ENCODE results near the gene NFATC4.

Gene NFATC4

DNA sequence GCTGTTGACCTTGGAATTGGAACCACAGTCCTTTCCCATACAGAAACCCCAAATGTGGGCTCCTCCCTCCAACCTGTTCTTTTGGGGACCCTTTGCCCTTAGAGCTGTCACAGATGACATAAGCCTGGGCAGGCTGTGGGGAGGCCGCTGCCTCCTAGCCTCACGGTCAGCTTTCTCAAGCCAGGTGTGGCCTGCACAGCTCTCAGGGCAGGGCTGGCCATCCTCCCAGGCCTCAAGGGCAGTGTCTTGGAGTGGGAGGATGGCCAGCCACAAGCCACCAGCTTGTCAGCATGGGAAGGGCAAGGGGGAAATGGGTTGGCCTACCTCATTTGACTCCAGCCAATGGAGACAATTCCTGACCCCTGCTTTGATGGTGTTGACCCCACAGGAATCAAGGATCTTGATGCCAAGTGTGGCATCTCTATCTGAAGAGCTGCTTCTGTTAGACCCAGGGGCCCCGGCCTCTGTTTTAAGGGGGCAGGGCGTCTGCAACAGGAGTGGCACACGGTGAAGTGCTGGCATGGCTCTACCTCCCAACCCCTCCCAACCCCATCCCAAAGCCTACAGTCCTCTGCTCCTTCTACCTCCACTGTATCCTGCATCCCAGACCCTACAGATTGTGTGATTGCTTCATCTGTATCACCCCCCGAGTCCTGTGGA, 50.0 kb downstream of the NFATC4 start:
- Histone ChIP-seq H4K20me1 (ENCODE audit: insufficient read depth) (no peaks in the 10 kb centered on the region), H3K4me2 (no peak overlapping the region), H3K79me2 (ENCODE audit: insufficient read depth, low read depth) (no peaks in the 10 kb centered on the region), H3K36me3 (ENCODE audit: insufficient read depth) (no peaks in the 10 kb centered on the region), H3K27me3 (ENCODE audit: insufficient read depth, low read depth) (no peaks in the 10 kb centered on the region), H3K9ac (no peak overlapping the region), H3K27ac (no peak overlapping the region), H3K4me3 (IDR thresholded peaks at IDR 0.05; ENCODE audit: insufficient read depth, low read depth, low read length) (no peak overlapping the region), H2AFZ (ENCODE audit: low read depth) (no peak overlapping the region), H3K4me1 (ENCODE audit: low read depth, poor library complexity, severe bottlenecking) (no peaks in the 10 kb centered on the region)
- TF ChIP-seq, protein P1, sequence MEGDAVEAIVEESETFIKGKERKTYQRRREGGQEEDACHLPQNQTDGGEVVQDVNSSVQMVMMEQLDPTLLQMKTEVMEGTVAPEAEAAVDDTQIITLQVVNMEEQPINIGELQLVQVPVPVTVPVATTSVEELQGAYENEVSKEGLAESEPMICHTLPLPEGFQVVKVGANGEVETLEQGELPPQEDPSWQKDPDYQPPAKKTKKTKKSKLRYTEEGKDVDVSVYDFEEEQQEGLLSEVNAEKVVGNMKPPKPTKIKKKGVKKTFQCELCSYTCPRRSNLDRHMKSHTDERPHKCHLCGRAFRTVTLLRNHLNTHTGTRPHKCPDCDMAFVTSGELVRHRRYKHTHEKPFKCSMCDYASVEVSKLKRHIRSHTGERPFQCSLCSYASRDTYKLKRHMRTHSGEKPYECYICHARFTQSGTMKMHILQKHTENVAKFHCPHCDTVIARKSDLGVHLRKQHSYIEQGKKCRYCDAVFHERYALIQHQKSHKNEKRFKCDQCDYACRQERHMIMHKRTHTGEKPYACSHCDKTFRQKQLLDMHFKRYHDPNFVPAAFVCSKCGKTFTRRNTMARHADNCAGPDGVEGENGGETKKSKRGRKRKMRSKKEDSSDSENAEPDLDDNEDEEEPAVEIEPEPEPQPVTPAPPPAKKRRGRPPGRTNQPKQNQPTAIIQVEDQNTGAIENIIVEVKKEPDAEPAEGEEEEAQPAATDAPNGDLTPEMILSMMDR (conservative IDR thresholded peaks at IDR 0.05; ENCODE audit: low read depth, low read length), result no peak

DNA sequence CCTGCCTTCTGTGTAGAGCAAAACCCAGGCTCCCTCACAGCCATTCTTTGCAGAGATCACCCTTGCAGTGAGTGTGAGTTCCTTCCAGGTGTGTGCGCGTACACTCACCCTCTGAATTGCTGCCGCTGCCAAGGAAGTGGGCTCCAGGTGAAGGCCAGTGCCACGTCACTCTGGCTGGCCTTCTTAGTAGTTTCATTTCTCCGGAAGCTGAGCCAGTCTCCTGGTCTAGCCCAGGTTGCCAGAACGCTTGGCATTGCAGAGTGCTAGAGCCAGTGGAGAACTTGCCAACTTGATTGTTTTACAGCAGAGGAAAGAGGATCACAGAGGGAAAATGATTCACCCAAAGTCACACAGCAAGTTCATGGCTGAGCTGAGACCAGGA, 50.5 kb downstream of the NFATC4 start:
- Histone ChIP-seq H3K27ac (no peak overlapping the region), H4K20me1 (ENCODE audit: insufficient read depth) (no peaks in the 10 kb centered on the region), H3K4me2 (no peak overlapping the region), H2AFZ (ENCODE audit: low read depth) (no peak overlapping the region), H3K9ac (no peak overlapping the region), H3K27me3 (ENCODE audit: insufficient read depth, low read depth) (no peaks in the 10 kb centered on the region), H3K36me3 (ENCODE audit: insufficient read depth) (no peaks in the 10 kb centered on the region), H3K4me1 (ENCODE audit: low read depth, poor library complexity, severe bottlenecking) (no peaks in the 10 kb centered on the region), H3K79me2 (ENCODE audit: insufficient read depth, low read depth) (no peaks in the 10 kb centered on the region), H3K4me3 (IDR thresholded peaks at IDR 0.05; ENCODE audit: insufficient read depth, low read depth, low read length) (no peak overlapping the region)
- TF ChIP-seq, protein P1 (conservative IDR thresholded peaks at IDR 0.05; ENCODE audit: low read depth, low read length), result no peak

DNA sequence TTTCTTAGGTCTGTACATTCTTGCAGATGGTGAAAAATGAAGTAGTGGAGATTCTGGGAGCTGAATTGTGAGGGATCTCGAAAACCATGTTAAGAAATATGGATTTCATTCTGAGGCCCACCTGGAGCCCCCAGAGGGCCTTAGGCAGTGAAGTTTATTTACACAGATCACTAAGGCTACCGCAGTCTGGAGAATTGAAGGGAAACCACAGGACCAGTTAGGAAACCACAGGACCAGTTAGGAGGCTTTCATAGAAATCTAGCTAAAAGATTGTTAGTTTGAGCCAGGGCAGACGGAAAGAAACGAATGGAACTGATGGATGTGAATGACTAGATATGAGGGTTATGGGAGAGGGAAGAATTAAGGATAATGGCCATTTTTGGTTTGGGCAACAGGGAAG, 54.3 kb downstream of the NFATC4 start:
- H3K27me3 ChIP-seq (ENCODE audit: insufficient read depth, low read depth), result no peaks in the 10 kb centered on the region
- H3K9ac ChIP-seq, result no peak overlapping the region
- no peak overlapping the region for H3K4me2 ChIP-seq
- no peaks in the 10 kb centered on the region for H3K36me3 ChIP-seq (ENCODE audit: insufficient read depth)
- H3K4me1 ChIP-seq (ENCODE audit: low read depth, poor library complexity, severe bottlenecking), result peaks cover 5% of the 10 kb centered on the region
- H2AFZ ChIP-seq (ENCODE audit: low read depth), result no peak overlapping the region
- TF ChIP-seq, protein P1 (conservative IDR thresholded peaks at IDR 0.05; ENCODE audit: low read depth, low read length), result no peak
- H4K20me1 ChIP-seq (ENCODE audit: insufficient read depth), result no peaks in the 10 kb centered on the region
- H3K27ac ChIP-seq, result no peak overlapping the region
- no peaks in the 10 kb centered on the region for H3K79me2 ChIP-seq (ENCODE audit: insufficient read depth, low read depth)
- H3K4me3 ChIP-seq (IDR thresholded peaks at IDR 0.05; ENCODE audit: insufficient read depth, low read depth, low read length), result no peak overlapping the region

DNA sequence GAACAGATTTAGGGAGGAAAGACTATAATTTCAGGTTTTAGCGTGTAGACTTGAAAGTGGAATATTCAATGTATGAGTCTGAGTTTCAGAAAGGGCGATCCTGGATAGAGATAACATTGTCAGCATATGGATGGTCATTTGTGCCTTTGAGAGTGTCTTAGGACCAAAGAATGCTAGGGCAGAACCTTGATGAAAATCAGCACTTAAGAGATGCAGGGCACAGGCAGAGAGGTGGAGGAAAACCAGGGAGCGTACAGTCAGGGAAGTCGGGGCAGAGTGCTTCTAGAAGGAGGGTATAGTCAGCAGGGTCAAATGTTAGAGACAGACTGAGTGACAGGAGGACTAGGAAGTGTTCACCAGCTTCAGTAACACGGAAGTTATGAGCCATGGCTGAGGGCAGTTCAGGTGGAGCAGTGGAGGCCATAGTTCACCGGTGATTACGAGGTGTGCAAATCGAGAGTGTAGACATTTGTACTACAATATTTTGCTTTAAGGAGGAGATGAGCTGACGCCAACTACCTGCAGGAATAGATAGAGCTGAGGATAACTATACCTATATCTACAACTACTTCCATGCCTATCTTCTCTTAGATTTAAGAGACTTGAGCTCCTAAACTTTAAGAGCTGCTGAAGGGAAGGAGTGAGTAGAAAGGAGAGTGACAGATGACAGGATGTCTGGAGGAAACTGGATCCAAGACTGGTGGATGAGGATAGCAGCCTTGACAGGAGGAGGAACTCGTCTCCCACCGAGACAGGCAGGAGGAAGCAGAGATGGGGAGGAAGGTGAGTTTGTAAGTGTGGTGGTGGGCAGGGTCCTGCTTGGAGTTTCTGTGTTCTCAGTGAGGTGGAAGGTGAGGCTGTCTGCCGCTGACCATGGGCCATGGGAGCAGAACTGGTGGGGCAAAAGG, 55.0 kb downstream of the NFATC4 start:
- Histone ChIP-seq H4K20me1 (ENCODE audit: insufficient read depth) (no peaks in the 10 kb centered on the region), H3K27me3 (ENCODE audit: insufficient read depth, low read depth) (no peaks in the 10 kb centered on the region), H3K4me2 (no peak overlapping the region), H3K4me3 (IDR thresholded peaks at IDR 0.05; ENCODE audit: insufficient read depth, low read depth, low read length) (no peak overlapping the region), H3K4me1 (ENCODE audit: low read depth, poor library complexity, severe bottlenecking) (peaks cover 5% of the 10 kb centered on the region), H3K27ac (no peak overlapping the region), H3K36me3 (ENCODE audit: insufficient read depth) (no peaks in the 10 kb centered on the region), H2AFZ (ENCODE audit: low read depth) (no peak overlapping the region), H3K79me2 (ENCODE audit: insufficient read depth, low read depth) (no peaks in the 10 kb centered on the region), H3K9ac (no peak overlapping the region)
- TF ChIP-seq, protein P1 (conservative IDR thresholded peaks at IDR 0.05; ENCODE audit: low read depth, low read length), result no peak

Data from KMS-11 (cell line).